Astrocyte (in vitro differentiated cells and primary cell): ENCODE data around the gene GAB2. TPM values are rescaled to one million over a fixed set of nuclear protein-coding genes. Genes with fewer than 3 reads are reported as not detected.

Source experiments
- DNase-seq: peaks from one replicate; pipeline ENCODE4 v3.0.0-alpha.2; 2010; ENCODE audit warnings: low read depth
- FAIRE-seq: peaks from 2 replicates; lab custom pipeline; 2011; peaks lifted over from hg19 to GRCh38; lab: Jason Lieb, UNC
- H2AFZ ChIP-seq: 2 replicates; pipeline ENCODE4 v1.6.0; 2012; ENCODE audit warnings: low read depth, low read length, inconsistent platforms
- H3K27ac ChIP-seq: 2 replicates; pipeline ENCODE4 v1.5.1; 2011; ENCODE audit warnings: low read depth, low read length, inconsistent platforms
- H3K27me3 ChIP-seq: 2 replicates; pipeline ENCODE4 v1.6.0; 2011; ENCODE audit warnings: low read length, inconsistent platforms; ENCODE audit not compliant: insufficient read depth
- H3K36me3 ChIP-seq: 2 replicates; pipeline ENCODE4 v1.5.1; 2011; ENCODE audit warnings: low read length, inconsistent platforms; ENCODE audit not compliant: insufficient read depth
- H3K4me1 ChIP-seq: 2 replicates; pipeline ENCODE4 v1.5.1; 2011; ENCODE audit warnings: low read length, inconsistent platforms; ENCODE audit not compliant: insufficient read depth
- H3K4me2 ChIP-seq: 2 replicates; pipeline ENCODE4 v1.6.0; 2012; ENCODE audit warnings: low read length, inconsistent platforms
- H3K4me3 ChIP-seq: 2 replicates; pipeline ENCODE4 v1.5.1; 2011; ENCODE audit warnings: low read depth, mild to moderate bottlenecking, low read length, inconsistent platforms; ENCODE audit not compliant: insufficient read depth
- H3K79me2 ChIP-seq: 2 replicates; pipeline ENCODE4 v1.6.0; 2012; ENCODE audit warnings: mild to moderate bottlenecking, low read length, inconsistent platforms; ENCODE audit not compliant: insufficient read depth
- H3K9ac ChIP-seq: 2 replicates; pipeline ENCODE4 v1.6.0; 2012; ENCODE audit warnings: mild to moderate bottlenecking, low read length, inconsistent platforms
- H3K9me3 ChIP-seq: 2 replicates; pipeline ENCODE4 v1.5.1; 2012; ENCODE audit warnings: low read depth, mild to moderate bottlenecking, low read length, inconsistent platforms; ENCODE audit not compliant: insufficient read depth
- H4K20me1 ChIP-seq: 2 replicates; pipeline ENCODE4 v1.6.0; 2012; ENCODE audit warnings: low read length, inconsistent platforms; ENCODE audit not compliant: insufficient read depth
- H3K27ac Mint-ChIP-seq: one replicate; pipeline ENCODE4 v1.8.0; 2021; ENCODE audit warnings: mild to moderate bottlenecking, mixed read lengths; ENCODE audit not compliant: unreplicated experiment
- H3K27me3 Mint-ChIP-seq: one replicate; pipeline ENCODE4 v1.8.0; 2021; ENCODE audit warnings: low read depth, mixed read lengths; ENCODE audit not compliant: unreplicated experiment
- H3K36me3 Mint-ChIP-seq: one replicate; pipeline ENCODE4 v1.8.0; 2021; ENCODE audit warnings: low read depth, mixed read lengths; ENCODE audit not compliant: unreplicated experiment
- H3K4me1 Mint-ChIP-seq: one replicate; pipeline ENCODE4 v1.8.0; 2021; ENCODE audit warnings: low read depth, mixed read lengths; ENCODE audit not compliant: unreplicated experiment
- H3K4me3 Mint-ChIP-seq: one replicate; pipeline ENCODE4 v1.8.0; 2021; ENCODE audit warnings: mild to moderate bottlenecking, moderate library complexity, mixed read lengths; ENCODE audit not compliant: unreplicated experiment
- H3K9me3 Mint-ChIP-seq: one replicate; pipeline ENCODE4 v1.8.0; 2021; ENCODE audit warnings: mild to moderate bottlenecking, mixed read lengths; ENCODE audit not compliant: unreplicated experiment
- EZH2 ChIP-seq: IDR thresholded peaks from 2 replicates; pipeline ENCODE4 v1.6.1; 2012; ENCODE audit warnings: mild to moderate bottlenecking, low read length, inconsistent platforms; ENCODE audit not compliant: insufficient read depth
- total RNA-seq: library from RNA; stranded (reverse); gene quantifications from 2 replicates; pipeline ENCODE4 v1.2.1, GENCODE V29; 2021
- TF ChIP-seq, protein P1 (sequence below): IDR thresholded peaks from 2 replicates; pipeline ENCODE4 v1.5.1; 2011; ENCODE audit warnings: low read depth, mild to moderate bottlenecking, inconsistent platforms, low read length, moderate library complexity; ENCODE audit not compliant: insufficient read depth

Gene GAB2
- total RNA-seq, 1 donor from 2014 or later, result 18.2 TPM

DNA sequence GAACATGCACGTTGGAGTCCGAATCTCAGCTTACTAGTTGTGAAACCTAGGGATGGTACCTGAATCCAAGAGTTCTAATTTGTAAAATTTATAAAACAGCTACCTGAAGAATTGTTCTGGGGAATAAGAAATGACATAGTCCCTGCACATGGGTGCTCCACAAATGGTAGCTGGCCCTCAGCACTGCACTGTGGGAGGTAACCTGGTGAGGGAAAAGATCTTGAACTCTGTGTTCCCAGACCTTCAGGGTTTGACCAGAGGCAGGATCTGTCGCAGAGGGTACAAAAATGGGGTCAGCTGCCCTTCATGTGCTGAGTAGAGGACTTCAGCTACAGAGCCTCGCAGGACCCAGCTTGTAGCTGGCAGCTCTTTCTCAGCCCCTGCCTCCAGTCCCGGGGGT lies 155.4 kb downstream of the GAB2 start:
- Histone ChIP-seq H3K9me3 (no peaks in the 10 kb centered on the region), H4K20me1 (no peaks in the 10 kb centered on the region), H3K4me2 (no peak overlapping the region), H3K27me3 (no peaks in the 10 kb centered on the region), H3K4me3 (no peak overlapping the region), H3K79me2 (no peaks in the 10 kb centered on the region), H3K4me1 (no peaks in the 10 kb centered on the region), H2AFZ (no peak overlapping the region), H3K9ac (no peak overlapping the region), H3K36me3 (no peaks in the 10 kb centered on the region), H3K27ac (no peak overlapping the region)
- Mint-ChIP-seq H3K9me3 (no peaks in the 10 kb centered on the region), H3K27me3 (no peaks in the 10 kb centered on the region), H3K36me3 (no peaks in the 10 kb centered on the region), H3K4me1 (no peaks in the 10 kb centered on the region), H3K27ac (no peak overlapping the region), H3K4me3 (no peak overlapping the region)
- TF ChIP-seq EZH2, result no peak
- TF ChIP-seq, protein P1, sequence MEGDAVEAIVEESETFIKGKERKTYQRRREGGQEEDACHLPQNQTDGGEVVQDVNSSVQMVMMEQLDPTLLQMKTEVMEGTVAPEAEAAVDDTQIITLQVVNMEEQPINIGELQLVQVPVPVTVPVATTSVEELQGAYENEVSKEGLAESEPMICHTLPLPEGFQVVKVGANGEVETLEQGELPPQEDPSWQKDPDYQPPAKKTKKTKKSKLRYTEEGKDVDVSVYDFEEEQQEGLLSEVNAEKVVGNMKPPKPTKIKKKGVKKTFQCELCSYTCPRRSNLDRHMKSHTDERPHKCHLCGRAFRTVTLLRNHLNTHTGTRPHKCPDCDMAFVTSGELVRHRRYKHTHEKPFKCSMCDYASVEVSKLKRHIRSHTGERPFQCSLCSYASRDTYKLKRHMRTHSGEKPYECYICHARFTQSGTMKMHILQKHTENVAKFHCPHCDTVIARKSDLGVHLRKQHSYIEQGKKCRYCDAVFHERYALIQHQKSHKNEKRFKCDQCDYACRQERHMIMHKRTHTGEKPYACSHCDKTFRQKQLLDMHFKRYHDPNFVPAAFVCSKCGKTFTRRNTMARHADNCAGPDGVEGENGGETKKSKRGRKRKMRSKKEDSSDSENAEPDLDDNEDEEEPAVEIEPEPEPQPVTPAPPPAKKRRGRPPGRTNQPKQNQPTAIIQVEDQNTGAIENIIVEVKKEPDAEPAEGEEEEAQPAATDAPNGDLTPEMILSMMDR, result no peak
- DNase-seq (no peak), FAIRE-seq (no peak)

DNA sequence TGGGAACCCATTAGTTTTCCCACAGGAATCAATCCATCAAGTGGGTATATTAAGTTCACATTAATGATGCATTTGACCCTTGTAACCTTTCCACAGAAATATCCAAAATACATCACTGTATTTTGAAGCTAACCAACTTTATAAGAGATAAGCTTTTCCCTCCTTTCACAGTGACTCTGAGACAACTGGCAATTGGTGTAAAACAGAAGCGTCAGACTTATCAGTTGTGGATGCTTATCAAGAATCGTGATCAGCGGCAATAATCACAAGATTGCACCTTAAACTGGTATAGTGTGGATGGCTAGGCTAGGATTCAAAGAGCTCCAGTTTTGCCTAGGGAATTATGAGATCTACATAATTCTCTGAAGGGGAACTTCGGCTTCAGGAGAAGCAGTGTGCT lies 155.8 kb downstream of the GAB2 start:
- Histone ChIP-seq H3K27me3 (no peaks in the 10 kb centered on the region), H3K4me3 (no peak overlapping the region), H4K20me1 (no peaks in the 10 kb centered on the region), H3K4me1 (peaks cover 3% of the 10 kb centered on the region), H3K4me2 (no peak overlapping the region), H3K79me2 (no peaks in the 10 kb centered on the region), H3K27ac (no peak overlapping the region), H3K9me3 (no peaks in the 10 kb centered on the region), H3K9ac (no peak overlapping the region), H3K36me3 (no peaks in the 10 kb centered on the region), H2AFZ (no peak overlapping the region)
- H3K27me3 Mint-ChIP-seq, result no peaks in the 10 kb centered on the region
- no peaks in the 10 kb centered on the region for H3K36me3 Mint-ChIP-seq
- FAIRE-seq (no peak), DNase-seq (no peak)
- H3K4me1 Mint-ChIP-seq, result no peaks in the 10 kb centered on the region
- TF ChIP-seq, protein P1, result no peak
- no peak for TF ChIP-seq EZH2
- no peak overlapping the region for H3K27ac Mint-ChIP-seq
- H3K4me3 Mint-ChIP-seq, result no peak overlapping the region
- H3K9me3 Mint-ChIP-seq, result no peaks in the 10 kb centered on the region

DNA sequence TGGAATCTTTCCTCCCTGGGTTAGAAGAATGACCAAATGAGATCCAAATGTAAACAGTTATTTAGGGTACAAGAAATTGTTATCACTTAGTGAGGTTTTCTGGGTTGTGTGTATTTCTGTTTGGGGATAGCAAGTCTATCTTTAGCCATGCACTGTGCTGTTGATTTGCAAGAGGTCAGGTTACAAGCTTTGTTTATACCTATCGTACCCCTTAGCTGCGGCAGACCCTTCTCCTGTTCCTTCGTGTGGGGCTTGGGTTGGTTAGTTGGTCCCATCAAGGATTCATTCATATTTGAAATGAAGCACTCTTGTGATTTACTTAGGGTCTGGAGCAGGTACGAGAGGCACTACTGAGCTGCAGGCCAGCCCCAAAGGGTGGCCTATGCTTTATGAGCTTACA lies 156.3 kb downstream of the GAB2 start:
- Mint-ChIP-seq H3K4me3 (no peak overlapping the region), H3K27me3 (no peaks in the 10 kb centered on the region), H3K27ac (no peak overlapping the region), H3K9me3 (no peaks in the 10 kb centered on the region), H3K4me1 (no peaks in the 10 kb centered on the region), H3K36me3 (no peaks in the 10 kb centered on the region)
- H3K4me1 ChIP-seq, result peaks cover 7% of the 10 kb centered on the region
- FAIRE-seq, result no peak
- H3K27me3 ChIP-seq, result no peaks in the 10 kb centered on the region
- no peak overlapping the region for H3K4me2 ChIP-seq
- no peaks in the 10 kb centered on the region for H3K79me2 ChIP-seq
- no peak overlapping the region for H3K4me3 ChIP-seq
- no peaks in the 10 kb centered on the region for H3K9me3 ChIP-seq
- H4K20me1 ChIP-seq, result no peaks in the 10 kb centered on the region
- no peaks in the 10 kb centered on the region for H3K36me3 ChIP-seq
- H2AFZ ChIP-seq, result no peak overlapping the region
- no peak for DNase-seq
- no peak for TF ChIP-seq EZH2
- H3K9ac ChIP-seq, result no peak overlapping the region
- H3K27ac ChIP-seq, result no peak overlapping the region
